ENCODE results near the gene GREM2. TPM values are rescaled to one million over a fixed set of nuclear protein-coding genes. Genes with fewer than 3 reads are reported as not detected.

The GREM2 gene
- total RNA-seq, 1 experiment from 2014 or later = not detected

DNA sequence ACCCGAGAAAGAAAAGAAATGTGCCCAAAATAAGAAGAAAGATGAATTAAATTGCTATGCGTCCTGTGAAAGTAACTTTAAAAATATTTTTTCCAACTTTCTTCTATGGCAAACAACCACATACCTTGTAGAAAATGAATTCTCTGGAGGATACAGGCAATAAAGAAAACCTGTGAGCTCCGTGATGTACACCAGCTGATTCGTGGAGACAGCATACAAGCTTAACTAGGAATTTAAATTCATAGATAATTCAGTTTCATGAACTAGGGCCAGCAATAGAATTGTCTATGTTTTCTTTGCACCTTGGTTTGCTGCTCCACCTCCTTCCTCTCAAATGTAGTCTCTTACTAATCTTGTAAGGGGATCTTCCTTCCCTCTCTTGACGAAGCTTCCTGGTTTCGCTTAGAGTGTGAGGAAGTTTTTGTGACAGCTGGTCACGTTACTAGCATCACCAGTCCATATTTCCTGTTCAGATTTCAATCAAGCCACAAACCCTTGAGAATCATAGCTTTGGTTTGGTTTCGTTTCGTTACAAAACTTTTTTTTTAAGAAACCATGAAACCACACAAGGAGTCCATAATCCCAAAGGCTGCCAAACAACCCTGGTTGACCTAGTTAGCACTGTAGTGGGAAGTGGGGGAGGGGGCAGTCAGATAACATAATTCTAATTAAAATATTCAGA is 35.8 kb downstream of the GREM2 start:
- TF ChIP-seq EZH2 (IDR thresholded peaks at IDR 0.05; ENCODE audit: low read depth) = no peak
- TF ChIP-seq, protein P1, sequence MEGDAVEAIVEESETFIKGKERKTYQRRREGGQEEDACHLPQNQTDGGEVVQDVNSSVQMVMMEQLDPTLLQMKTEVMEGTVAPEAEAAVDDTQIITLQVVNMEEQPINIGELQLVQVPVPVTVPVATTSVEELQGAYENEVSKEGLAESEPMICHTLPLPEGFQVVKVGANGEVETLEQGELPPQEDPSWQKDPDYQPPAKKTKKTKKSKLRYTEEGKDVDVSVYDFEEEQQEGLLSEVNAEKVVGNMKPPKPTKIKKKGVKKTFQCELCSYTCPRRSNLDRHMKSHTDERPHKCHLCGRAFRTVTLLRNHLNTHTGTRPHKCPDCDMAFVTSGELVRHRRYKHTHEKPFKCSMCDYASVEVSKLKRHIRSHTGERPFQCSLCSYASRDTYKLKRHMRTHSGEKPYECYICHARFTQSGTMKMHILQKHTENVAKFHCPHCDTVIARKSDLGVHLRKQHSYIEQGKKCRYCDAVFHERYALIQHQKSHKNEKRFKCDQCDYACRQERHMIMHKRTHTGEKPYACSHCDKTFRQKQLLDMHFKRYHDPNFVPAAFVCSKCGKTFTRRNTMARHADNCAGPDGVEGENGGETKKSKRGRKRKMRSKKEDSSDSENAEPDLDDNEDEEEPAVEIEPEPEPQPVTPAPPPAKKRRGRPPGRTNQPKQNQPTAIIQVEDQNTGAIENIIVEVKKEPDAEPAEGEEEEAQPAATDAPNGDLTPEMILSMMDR (conservative IDR thresholded peaks at IDR 0.05) = no peak
- no TSS peak for BruUV-seq (replicated peaks)
- intact Hi-C loops (cut with micrococcal nuclease; ENCODE audit: unreplicated experiment) = no loop called here
- H3K4me1 ChIP-seq (replicated peaks; ENCODE audit: insufficient read depth) = no peaks in the 10 kb centered on the region
- H4K20me1 ChIP-seq (ENCODE audit: insufficient read depth) = no peaks in the 10 kb centered on the region
- POLR2A ChIA-PET (ENCODE audit: unreplicated experiment) = no interaction called here
- H3K27me3 ChIP-seq (ENCODE audit: insufficient read depth, low read depth) = no peaks in the 10 kb centered on the region; the same call in 1 of the 2 replicates
- H3F3A ChIP-seq (ENCODE audit: insufficient read depth, low read depth) = no peaks in the 10 kb centered on the region
- H3K4me3 ChIP-seq = no peak overlapping the region
- no peak overlapping the region for H3K27ac ChIP-seq
- peak overlapping the region; percentile 49 for H3K4me2 ChIP-seq
- no peaks in the 10 kb centered on the region for H3K9me2 ChIP-seq (ENCODE audit: insufficient read depth)
- no peaks in the 10 kb centered on the region for H3K36me3 ChIP-seq (ENCODE audit: low read depth)
- 0 out of 2 replicates have a peak overlapping the region, but pooled peaks have one; percentile 35 for H2AFZ ChIP-seq
- H3K79me2 ChIP-seq (ENCODE audit: low read depth) = no peaks in the 10 kb centered on the region
- CTCF ChIA-PET = no interaction called here
- no peak for DNase-seq
- H3K9me3 ChIP-seq (ENCODE audit: insufficient read depth, low read depth) = no peaks in the 10 kb centered on the region

DNA sequence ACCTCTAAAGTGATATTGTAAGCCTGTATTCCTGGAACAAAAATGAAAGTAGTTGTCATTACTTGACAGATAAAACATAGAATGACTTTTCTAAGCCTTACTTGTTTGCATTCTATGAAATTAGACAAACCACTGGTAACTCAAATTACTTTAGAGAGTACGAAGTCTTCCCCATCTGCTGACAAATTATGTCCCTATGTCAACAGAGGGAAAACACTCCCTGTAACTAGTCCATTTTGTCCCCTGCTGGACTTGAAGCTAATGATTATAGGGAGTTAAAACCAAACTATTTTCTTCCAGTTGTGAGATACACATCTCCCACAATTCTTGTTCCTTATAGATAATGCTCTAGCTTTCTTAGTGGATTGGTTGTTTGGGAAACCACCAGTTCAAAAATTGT is 39.6 kb downstream of the GREM2 start:
- H3K9me2 ChIP-seq (ENCODE audit: insufficient read depth) = no peaks in the 10 kb centered on the region
- no peaks in the 10 kb centered on the region for H3K9me3 ChIP-seq (ENCODE audit: insufficient read depth, low read depth)
- no peak overlapping the region for H3K4me3 ChIP-seq
- ChIA-PET CTCF (no interaction called here), POLR2A (ENCODE audit: unreplicated experiment) (no interaction called here)
- DNase-seq = no peak
- H4K20me1 ChIP-seq (ENCODE audit: insufficient read depth) = no peaks in the 10 kb centered on the region
- no peak overlapping the region for H2AFZ ChIP-seq
- intact Hi-C loops (cut with micrococcal nuclease; ENCODE audit: unreplicated experiment) = no loop called here
- no peaks in the 10 kb centered on the region for H3K4me1 ChIP-seq (replicated peaks; ENCODE audit: insufficient read depth)
- no peaks in the 10 kb centered on the region for H3K36me3 ChIP-seq (ENCODE audit: low read depth)
- H3K27ac ChIP-seq = no peak overlapping the region
- BruUV-seq (replicated peaks) = no TSS peak
- TF ChIP-seq EZH2 (IDR thresholded peaks at IDR 0.05; ENCODE audit: low read depth) = no peak
- TF ChIP-seq, protein P1 (conservative IDR thresholded peaks at IDR 0.05) = no peak
- no peaks in the 10 kb centered on the region; the same call in 1 of the 2 replicates for H3K27me3 ChIP-seq (ENCODE audit: insufficient read depth, low read depth)
- no peak overlapping the region for H3K4me2 ChIP-seq
- H3F3A ChIP-seq (ENCODE audit: insufficient read depth, low read depth) = no peaks in the 10 kb centered on the region
- H3K79me2 ChIP-seq (ENCODE audit: low read depth) = no peaks in the 10 kb centered on the region

DNA sequence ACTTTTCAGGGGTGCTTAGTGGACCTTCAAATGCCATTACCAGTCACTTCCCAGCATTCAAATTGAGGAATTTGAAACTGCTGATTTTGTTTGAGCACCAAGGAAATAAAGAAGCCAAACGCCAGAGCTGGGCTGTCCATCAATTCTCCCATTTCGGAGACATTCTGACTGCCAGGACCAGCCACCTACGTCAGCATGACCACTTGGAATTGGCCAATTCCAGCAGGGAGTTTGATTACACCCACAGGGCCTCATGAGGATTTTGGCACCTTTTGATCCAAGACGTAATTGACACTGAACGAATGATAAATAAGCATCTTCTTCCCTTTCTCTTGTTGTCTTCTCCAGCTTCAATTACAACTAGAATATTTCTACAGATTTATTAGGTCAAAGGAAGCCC is 40.2 kb downstream of the GREM2 start:
- Histone ChIP-seq H3K27ac (no peak overlapping the region), H4K20me1 (ENCODE audit: insufficient read depth) (no peaks in the 10 kb centered on the region), H3K27me3 (ENCODE audit: insufficient read depth, low read depth) (no peaks in the 10 kb centered on the region; the same call in 1 of the 2 replicates), H3K36me3 (ENCODE audit: low read depth) (no peaks in the 10 kb centered on the region), H3F3A (ENCODE audit: insufficient read depth, low read depth) (no peaks in the 10 kb centered on the region), H3K9me3 (ENCODE audit: insufficient read depth, low read depth) (no peaks in the 10 kb centered on the region), H2AFZ (no peak overlapping the region), H3K4me1 (replicated peaks; ENCODE audit: insufficient read depth) (no peaks in the 10 kb centered on the region), H3K79me2 (ENCODE audit: low read depth) (no peaks in the 10 kb centered on the region), H3K9me2 (ENCODE audit: insufficient read depth) (no peaks in the 10 kb centered on the region), H3K4me3 (no peak overlapping the region), H3K4me2 (no peak overlapping the region)
- no peak for DNase-seq
- no TSS peak for BruUV-seq (replicated peaks)
- CTCF ChIA-PET = no interaction called here
- TF ChIP-seq, protein P1 (conservative IDR thresholded peaks at IDR 0.05) = no peak
- no peak for TF ChIP-seq EZH2 (IDR thresholded peaks at IDR 0.05; ENCODE audit: low read depth)
- POLR2A ChIA-PET (ENCODE audit: unreplicated experiment) = no interaction called here
- intact Hi-C loops (cut with micrococcal nuclease; ENCODE audit: unreplicated experiment) = no loop called here
